ENCODE results near the gene GAL3ST3. TPM values are rescaled to one million over a fixed set of nuclear protein-coding genes. Genes with fewer than 3 reads are reported as not detected.

Gene GAL3ST3
- total RNA-seq, 2 experiments from 2014 or later: 0.51 to 1.0 TPM

GRCh38 chr11:66037327-66037726 is 11.6 kb downstream of the GAL3ST3 start:
- ATAC-seq (no peak), DNase-seq (no peak)
- ChIA-PET CTCF (interaction anchor here (1.6 to 3.1 kb wide), 2 partner anchors 15 to 49 kb away, joined by 3 to 19 read pairs; no protein-coding TSS in a partner anchor), POLR2A (no interaction called here)
- intact Hi-C loops (cut with micrococcal nuclease): no loop called here
- H3K4me1 Mint-ChIP-seq (ENCODE audit: low read depth): no peaks in the 10 kb centered on the region
- H3K27me3 Mint-ChIP-seq: peaks cover 5% of the 10 kb centered on the region
- no peak for TF ChIP-seq CTCF (IDR thresholded peaks at IDR 0.05)
- no peak overlapping the region for H3K27ac Mint-ChIP-seq
- H3K9me3 Mint-ChIP-seq: no peaks in the 10 kb centered on the region
- H3K4me3 Mint-ChIP-seq: no peak overlapping the region
- no peaks in the 10 kb centered on the region for H3K36me3 Mint-ChIP-seq (ENCODE audit: low read depth)

- POLR2A ChIA-PET: interaction anchor here (1.1 kb wide), 1 partner anchor 32 kb away, joined by 3 read pairs; no protein-coding TSS in a partner anchor
These were observed 12.6 kb downstream of the GAL3ST3 start for GRCh38 chr11:66036334-66036710.

GRCh38 chr11:66035653-66036333 is 13.2 kb downstream of the GAL3ST3 start:
- no peak for DNase-seq
- TF ChIP-seq CTCF (IDR thresholded peaks at IDR 0.05): no peak
- Mint-ChIP-seq H3K36me3 (ENCODE audit: low read depth) (no peaks in the 10 kb centered on the region), H3K9me3 (no peaks in the 10 kb centered on the region), H3K4me3 (no peak overlapping the region), H3K27me3 (peaks cover 5% of the 10 kb centered on the region), H3K27ac (no peak overlapping the region), H3K4me1 (ENCODE audit: low read depth) (no peaks in the 10 kb centered on the region)
- CTCF ChIA-PET: interaction anchor here (0.7 to 3.1 kb wide), 3 partner anchors 10 to 24 kb away, joined by 3 to 19 read pairs (median 17); partner anchors contain the start of gene CST6
- POLR2A ChIA-PET: interaction anchor here (1.1 kb wide), 1 partner anchor 32 kb away, joined by 3 read pairs; no protein-coding TSS in a partner anchor
- ATAC-seq: no peak
- intact Hi-C loops (cut with micrococcal nuclease): no loop called here

More at GRCh38 chr11:66036334-66036710, 12.6 kb downstream of the GAL3ST3 start:
- Mint-ChIP-seq H3K4me1 (ENCODE audit: low read depth) (no peaks in the 10 kb centered on the region), H3K36me3 (ENCODE audit: low read depth) (no peaks in the 10 kb centered on the region), H3K9me3 (no peaks in the 10 kb centered on the region), H3K27me3 (peaks cover 5% of the 10 kb centered on the region), H3K27ac (no peak overlapping the region), H3K4me3 (no peak overlapping the region)
- CTCF ChIA-PET: interaction anchor here (0.7 to 3.1 kb wide), 3 partner anchors 9 to 25 kb away, joined by 3 to 19 read pairs (median 17); partner anchors contain the start of gene CST6
- TF ChIP-seq CTCF (IDR thresholded peaks at IDR 0.05): no peak
- intact Hi-C loops (cut with micrococcal nuclease): no loop called here
- DNase-seq: no peak
- no peak for ATAC-seq

GRCh38 chr11:66032957-66033735 is 15.8 kb downstream of the GAL3ST3 start:
- H3K27me3 Mint-ChIP-seq: peaks cover 5% of the 10 kb centered on the region
- POLR2A ChIA-PET: no interaction called here
- no peak overlapping the region for H3K27ac Mint-ChIP-seq
- H3K9me3 Mint-ChIP-seq: no peaks in the 10 kb centered on the region
- CTCF ChIA-PET: no interaction called here
- no peak overlapping the region for H3K4me3 Mint-ChIP-seq
- intact Hi-C loops (cut with micrococcal nuclease): no loop called here
- no peaks in the 10 kb centered on the region for H3K36me3 Mint-ChIP-seq (ENCODE audit: low read depth)
- no peaks in the 10 kb centered on the region for H3K4me1 Mint-ChIP-seq (ENCODE audit: low read depth)
- ATAC-seq (no peak), DNase-seq (no peak)
- TF ChIP-seq CTCF (IDR thresholded peaks at IDR 0.05): no peak

Measured in activated CD8-positive, alpha-beta T cell treated with anti-CD3 and anti-CD28 coated beads for 36 hours (primary cell).